Testis (tissue), 3 donors: ENCODE results near the gene GAS5. TPM values are rescaled to one million over a fixed set of nuclear protein-coding genes. Genes with fewer than 3 reads are reported as not detected.

Experiments
- DNase-seq: peaks from one replicate; pipeline ENCODE4 v3.0.0-alpha.2; 2019
- H3K27ac ChIP-seq, 2 donors: fragments of 200-600 bp; sonication (generic); one replicate each; pipeline ENCODE4 v1.5.1; 2019
- H3K27me3 ChIP-seq: fragments of 200-600 bp; sonication (generic); one replicate; pipeline ENCODE4 v1.5.1; 2019
- H3K36me3 ChIP-seq: fragments of 200-600 bp; sonication (generic); one replicate; pipeline ENCODE4 v1.5.1; 2017; ENCODE audit warnings: low read depth; ENCODE audit errors: missing control alignments
- H3K4me1 ChIP-seq: fragments of 200-600 bp; sonication (generic); one replicate; pipeline ENCODE4 v1.5.1; 2019
- H3K4me3 ChIP-seq, 2 donors: fragments of 200-600 bp; sonication (generic); one replicate each; pipeline ENCODE4 v1.5.1; 2017 to 2019
- H3K9me3 ChIP-seq: fragments of 200-600 bp; sonication (generic); one replicate; pipeline ENCODE4 v1.5.1; 2017
- POLR2A ChIP-seq: fragments of 450-650 bp; IDR thresholded peaks from one replicate; pipeline ENCODE4 v1.6.1; 2017; ENCODE audit warnings: antibody characterized with exemption, mild to moderate bottlenecking, moderate library complexity
- WGBS, 2 donors: methylation state at CpG; one replicate each; pipeline ENCODE4 v1.1.5; 2018; 5-methylcytosine and 5-hydroxymethylcytosine counted together
- intact Hi-C: fragments of 100-400 bp; cut with DNase I; formaldehyde crosslinking; loops from one replicate; pipeline ENCODE4 v1.15.1; 2023; ENCODE audit warnings: low total_unique reads
- polyA plus RNA-seq: library from polyadenylated mRNA; stranded (reverse); fragments of 350-450 nt; fragmentation: Illumina TruSeq; extraction: RNeasy Lipid Tissue Mini Kit (QIAGEN cat#74804); gene quantifications from one replicate; pipeline ENCODE4 v1.2.3, GENCODE V29; 2014; ENCODE audit warnings: low read depth, low replicate concordance; ENCODE audit not compliant: insufficient read depth
- total RNA-seq, 2 donors: library from RNA; depleted of rRNA; stranded (reverse); fragments of >200 nt; gene quantifications; one replicate each; pipeline ENCODE4 v1.2.3, GENCODE V29; 2016
- TF ChIP-seq, protein P1 (sequence below), 3 experiments: fragments of 450-650 bp in 2 of 3; fragments of 200-600 bp in 1 of 3; sonication (generic) in 1 of 3; IDR thresholded peaks; one replicate each; pipeline ENCODE4 v1.5.1; 2016 to 2019; ENCODE audit warnings: antibody characterized with exemption in 3 of 3, mild to moderate bottlenecking in 2 of 3, moderate library complexity in 1 of 3

The GAS5 gene
- total and polyA plus RNA-seq, 3 donors from 2014 or later = 101 to 158 (median 130) TPM

- Histone ChIP-seq H3K9me3 (no peaks in the 10 kb centered on the region), H3K4me1 (peaks cover 4% of the 10 kb centered on the region), H3K4me3 (no peak overlapping the region), H3K36me3 (no peaks in the 10 kb centered on the region), H3K27me3 (no peaks in the 10 kb centered on the region), H3K27ac (no peak overlapping the region)
- DNase-seq = no peak
- 91 to 93% methylated on average over 4 of the region's 4 CpGs for WGBS, 2 donors
- TF ChIP-seq, protein P1, sequence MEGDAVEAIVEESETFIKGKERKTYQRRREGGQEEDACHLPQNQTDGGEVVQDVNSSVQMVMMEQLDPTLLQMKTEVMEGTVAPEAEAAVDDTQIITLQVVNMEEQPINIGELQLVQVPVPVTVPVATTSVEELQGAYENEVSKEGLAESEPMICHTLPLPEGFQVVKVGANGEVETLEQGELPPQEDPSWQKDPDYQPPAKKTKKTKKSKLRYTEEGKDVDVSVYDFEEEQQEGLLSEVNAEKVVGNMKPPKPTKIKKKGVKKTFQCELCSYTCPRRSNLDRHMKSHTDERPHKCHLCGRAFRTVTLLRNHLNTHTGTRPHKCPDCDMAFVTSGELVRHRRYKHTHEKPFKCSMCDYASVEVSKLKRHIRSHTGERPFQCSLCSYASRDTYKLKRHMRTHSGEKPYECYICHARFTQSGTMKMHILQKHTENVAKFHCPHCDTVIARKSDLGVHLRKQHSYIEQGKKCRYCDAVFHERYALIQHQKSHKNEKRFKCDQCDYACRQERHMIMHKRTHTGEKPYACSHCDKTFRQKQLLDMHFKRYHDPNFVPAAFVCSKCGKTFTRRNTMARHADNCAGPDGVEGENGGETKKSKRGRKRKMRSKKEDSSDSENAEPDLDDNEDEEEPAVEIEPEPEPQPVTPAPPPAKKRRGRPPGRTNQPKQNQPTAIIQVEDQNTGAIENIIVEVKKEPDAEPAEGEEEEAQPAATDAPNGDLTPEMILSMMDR (IDR thresholded peaks at IDR 0.05) = no peak
- TF ChIP-seq POLR2A = no peak
- intact Hi-C loops = loop anchor here (10.0 kb wide), 1 partner anchor 397 kb away; no protein-coding TSS in a partner anchor
Observed at GRCh38 chr1:173821680-173822079, 46.1 kb downstream of the GAS5 start.

GRCh38 chr1:173818459-173818858, 49.3 kb downstream of the GAS5 start:
- no peak for DNase-seq
- Histone ChIP-seq H3K4me1 (peaks cover 2% of the 10 kb centered on the region), H3K9me3 (no peaks in the 10 kb centered on the region), H3K27ac (no peak overlapping the region), H3K27me3 (no peaks in the 10 kb centered on the region), H3K4me3 (no peak overlapping the region), H3K36me3 (no peaks in the 10 kb centered on the region)
- 81 to 92% methylated on average over 1 of the region's 1 CpG for WGBS, 2 donors
- TF ChIP-seq, protein P1 (IDR thresholded peaks at IDR 0.05) = no peak
- no peak for TF ChIP-seq POLR2A
- intact Hi-C loops = no loop called here

Other genes with a start within 250 kb of the GAS5 start
- gene TEX50, start 232.7 kb downstream of the GAS5 start, total RNA-seq = 10 to 100 TPM in 1 of 2 donors, 1 to 10 TPM in 1; 7.6 to 22.4 TPM
- gene TEX50, start 232.7 kb downstream of the GAS5 start, polyA plus RNA-seq = 15.7 TPM
- 1 to 10 TPM; 6.7 to 8.4 TPM for gene ANKRD45, start 198.1 kb downstream of the GAS5 start, total RNA-seq
- 37.9 TPM for gene ANKRD45, start 198.1 kb downstream of the GAS5 start, polyA plus RNA-seq
- gene KLHL20, start 153.0 kb downstream of the GAS5 start, total RNA-seq = 10 to 100 TPM; 30.6 to 46.1 TPM
- 35.2 TPM for gene KLHL20, start 153.0 kb downstream of the GAS5 start, polyA plus RNA-seq
- gene DARS2, start 43.3 kb downstream of the GAS5 start, total RNA-seq = 10 to 100 TPM; 16.8 to 21.4 TPM
- gene DARS2, start 43.3 kb downstream of the GAS5 start, polyA plus RNA-seq = 12.7 TPM
- gene CENPL, start 43.1 kb downstream of the GAS5 start, total RNA-seq = 10 to 100 TPM; 13.2 to 20.5 TPM
- 26.5 TPM for gene CENPL, start 43.1 kb downstream of the GAS5 start, polyA plus RNA-seq
- 10 to 100 TPM; 21.2 to 28.7 TPM for gene ZBTB37, start 391 bp upstream of the GAS5 start, total RNA-seq
- 22.6 TPM for gene ZBTB37, start 391 bp upstream of the GAS5 start, polyA plus RNA-seq
- gene SERPINC1, start 49.3 kb upstream of the GAS5 start, total RNA-seq = under 1 TPM; 0.24 to 0.93 TPM
- gene SERPINC1, start 49.3 kb upstream of the GAS5 start, polyA plus RNA-seq = 0.75 TPM
- 10 to 100 TPM; 39.8 to 40.9 TPM for gene RC3H1, start 154.4 kb upstream of the GAS5 start, total RNA-seq
- gene RC3H1, start 154.4 kb upstream of the GAS5 start, polyA plus RNA-seq = 14.3 TPM